ENCODE data around the gene PPIF. TPM values are rescaled to one million over a fixed set of nuclear protein-coding genes. Genes with fewer than 3 reads are reported as not detected.
A peak's percentile ranks its signal among the peaks of the same experiment; 100 is the strongest.

The PPIF gene
- total RNA-seq, 1 donor from 2014 or later: 27.1 TPM

DNA sequence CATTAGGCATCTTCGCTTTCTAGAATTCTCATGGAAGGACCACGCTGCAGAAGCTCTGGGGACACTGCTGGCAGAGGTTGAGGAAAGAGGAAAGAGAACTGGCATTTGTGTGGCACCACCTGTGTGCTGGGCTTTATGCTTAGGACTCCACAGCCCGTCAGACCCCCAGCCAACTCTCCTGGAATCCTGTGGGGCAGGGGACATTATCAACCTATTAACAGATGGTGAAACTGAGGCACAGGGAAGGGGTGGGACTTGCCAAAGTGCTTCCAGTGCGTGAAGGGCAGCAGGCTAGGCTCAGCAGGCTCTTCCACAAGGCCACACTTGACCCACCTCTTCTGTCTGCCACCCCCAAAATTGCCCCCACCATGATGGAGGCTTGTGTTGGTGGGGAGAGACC lies 51.4 kb downstream of the PPIF start:
- DNase-seq (ENCODE audit: low spot score): no peak
- no peaks in the 10 kb centered on the region for H3K9me3 ChIP-seq (ENCODE audit: low read depth)
- H2AFZ ChIP-seq (replicated peaks): no peak overlapping the region
- no peaks in the 10 kb centered on the region for H3K79me2 ChIP-seq (ENCODE audit: low read depth)
- H3K4me3 ChIP-seq: no peak overlapping the region
- H3K4me1 Mint-ChIP-seq: peaks cover 50% of the 10 kb centered on the region
- H3K27ac Mint-ChIP-seq: peak overlapping the region; percentile 42
- H3K4me3 Mint-ChIP-seq: peak overlapping the region; percentile 46
- no peak for TF ChIP-seq EZH2phosphoT487 (IDR thresholded peaks at IDR 0.05)
- TF ChIP-seq, protein P1, sequence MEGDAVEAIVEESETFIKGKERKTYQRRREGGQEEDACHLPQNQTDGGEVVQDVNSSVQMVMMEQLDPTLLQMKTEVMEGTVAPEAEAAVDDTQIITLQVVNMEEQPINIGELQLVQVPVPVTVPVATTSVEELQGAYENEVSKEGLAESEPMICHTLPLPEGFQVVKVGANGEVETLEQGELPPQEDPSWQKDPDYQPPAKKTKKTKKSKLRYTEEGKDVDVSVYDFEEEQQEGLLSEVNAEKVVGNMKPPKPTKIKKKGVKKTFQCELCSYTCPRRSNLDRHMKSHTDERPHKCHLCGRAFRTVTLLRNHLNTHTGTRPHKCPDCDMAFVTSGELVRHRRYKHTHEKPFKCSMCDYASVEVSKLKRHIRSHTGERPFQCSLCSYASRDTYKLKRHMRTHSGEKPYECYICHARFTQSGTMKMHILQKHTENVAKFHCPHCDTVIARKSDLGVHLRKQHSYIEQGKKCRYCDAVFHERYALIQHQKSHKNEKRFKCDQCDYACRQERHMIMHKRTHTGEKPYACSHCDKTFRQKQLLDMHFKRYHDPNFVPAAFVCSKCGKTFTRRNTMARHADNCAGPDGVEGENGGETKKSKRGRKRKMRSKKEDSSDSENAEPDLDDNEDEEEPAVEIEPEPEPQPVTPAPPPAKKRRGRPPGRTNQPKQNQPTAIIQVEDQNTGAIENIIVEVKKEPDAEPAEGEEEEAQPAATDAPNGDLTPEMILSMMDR (IDR thresholded peaks at IDR 0.05): no peak
- H3F3A ChIP-seq (ENCODE audit: low read depth): peaks cover 10% of the 10 kb centered on the region
- H3K9ac ChIP-seq: no peak overlapping the region
- H3K36me3 Mint-ChIP-seq: no peaks in the 10 kb centered on the region
- H3K4me2 ChIP-seq: no peak overlapping the region
- H4K20me1 ChIP-seq (ENCODE audit: low read depth): no peaks in the 10 kb centered on the region
- H3K4me1 ChIP-seq: peaks cover 15% of the 10 kb centered on the region
- H3K9me3 Mint-ChIP-seq: no peaks in the 10 kb centered on the region
- no peak overlapping the region for H3K27ac ChIP-seq
- no peaks in the 10 kb centered on the region for H3K36me3 ChIP-seq
- H3K27me3 Mint-ChIP-seq (ENCODE audit: insufficient read depth, low read depth): peaks cover 3% of the 10 kb centered on the region
- H3K27me3 ChIP-seq: no peaks in the 10 kb centered on the region

DNA sequence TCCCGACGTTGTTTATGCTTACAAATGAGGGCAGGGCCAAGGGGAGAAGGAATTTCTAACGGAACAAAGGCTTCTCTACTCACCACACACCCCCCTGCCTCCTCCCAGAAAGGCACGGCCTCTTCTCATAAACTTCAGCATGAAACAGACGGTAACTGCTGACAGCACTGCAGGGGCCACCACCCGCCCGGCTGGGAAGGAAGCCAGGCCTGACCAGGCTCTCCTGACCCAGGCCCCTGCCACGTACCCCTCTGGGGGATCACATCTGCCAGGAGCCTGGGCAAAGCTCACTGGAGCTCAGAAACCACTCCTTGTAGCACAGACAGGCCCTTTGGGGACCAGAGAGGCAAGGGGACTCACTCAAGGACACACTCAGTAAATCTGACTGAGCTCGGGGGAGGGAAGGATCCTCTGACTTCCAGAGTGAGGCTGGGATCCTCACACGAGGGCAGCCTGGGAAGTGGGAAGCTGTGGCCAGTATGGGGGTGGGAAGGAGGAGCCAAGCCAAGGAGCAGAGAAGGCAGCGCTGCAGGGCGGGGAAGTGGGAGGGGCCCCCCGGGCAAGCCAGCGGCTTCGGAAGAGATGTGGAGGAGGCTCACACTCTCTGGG lies 52.1 kb downstream of the PPIF start:
- peak; percentile 63 for DNase-seq (ENCODE audit: low spot score)
- TF ChIP-seq, protein P1 (IDR thresholded peaks at IDR 0.05): no peak
- TF ChIP-seq EZH2phosphoT487 (IDR thresholded peaks at IDR 0.05) (no peak), EZH2 (IDR thresholded peaks at IDR 0.05) (no peak)
- Histone ChIP-seq H3K4me2 (peak overlapping the region; percentile 44), H3K27me3 (no peaks in the 10 kb centered on the region), H3K4me1 (peaks cover 22% of the 10 kb centered on the region), H4K20me1 (ENCODE audit: low read depth) (no peaks in the 10 kb centered on the region), H3F3A (ENCODE audit: low read depth) (peaks cover 16% of the 10 kb centered on the region), H3K9me3 (ENCODE audit: low read depth) (no peaks in the 10 kb centered on the region), H3K27ac (no peak overlapping the region), H3K36me3 (no peaks in the 10 kb centered on the region), H2AFZ (replicated peaks) (no peak overlapping the region), H3K4me3 (no peak overlapping the region), H3K9ac (no peak overlapping the region), H3K79me2 (ENCODE audit: low read depth) (no peaks in the 10 kb centered on the region)
- no peaks in the 10 kb centered on the region for H3K9me3 Mint-ChIP-seq
- H3K4me3 Mint-ChIP-seq: peak overlapping the region; percentile 30
- H3K36me3 Mint-ChIP-seq: no peaks in the 10 kb centered on the region
- H3K4me1 Mint-ChIP-seq: peaks cover 56% of the 10 kb centered on the region
- H3K27ac Mint-ChIP-seq: peak overlapping the region; percentile 31
- peaks cover 3% of the 10 kb centered on the region for H3K27me3 Mint-ChIP-seq (ENCODE audit: insufficient read depth, low read depth)

DNA sequence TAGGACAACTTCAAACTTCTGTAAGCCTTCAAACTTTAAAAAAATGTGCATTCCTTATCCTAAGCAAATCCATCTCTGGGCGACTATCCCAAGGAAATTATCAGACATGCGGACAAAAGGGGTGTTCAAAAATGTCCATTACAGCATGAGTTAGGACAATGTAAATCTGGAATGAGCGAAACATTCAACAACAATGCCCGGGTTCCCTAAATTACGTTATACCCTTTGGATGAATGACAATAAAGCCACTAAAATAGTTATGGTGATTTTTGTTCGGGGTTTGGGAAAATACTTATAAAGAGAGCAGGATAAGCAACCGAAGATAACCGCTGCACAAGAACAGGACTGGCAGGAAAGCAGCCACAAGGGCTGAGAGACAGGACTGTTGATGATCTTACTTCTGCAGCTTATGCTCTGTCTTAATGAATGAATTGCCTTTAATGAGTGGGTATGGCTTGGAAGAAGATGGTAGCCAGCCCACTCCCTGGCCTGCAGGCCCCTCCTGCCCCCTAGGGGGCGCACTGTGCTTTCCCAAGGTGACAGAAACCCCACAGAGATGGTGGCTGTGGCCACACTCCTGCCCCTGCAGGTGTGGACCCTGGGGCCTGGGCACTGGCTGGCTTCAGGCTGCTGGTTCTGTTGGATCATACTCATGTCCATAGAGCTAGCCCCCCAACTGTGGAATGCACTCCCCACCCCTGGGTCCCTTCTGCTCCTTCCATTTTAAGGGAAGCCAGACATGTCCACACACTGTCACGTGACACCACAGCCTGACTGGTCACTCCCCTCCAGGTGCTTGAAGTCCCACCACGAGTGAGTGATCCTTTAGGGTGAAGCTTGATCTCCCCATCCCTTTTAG lies 53.1 kb downstream of the PPIF start:
- Histone ChIP-seq H3K27me3 (no peaks in the 10 kb centered on the region), H2AFZ (replicated peaks) (no peak overlapping the region), H3K79me2 (ENCODE audit: low read depth) (no peaks in the 10 kb centered on the region), H3K4me2 (no peak overlapping the region), H3K9me3 (ENCODE audit: low read depth) (no peaks in the 10 kb centered on the region), H3K4me3 (no peak overlapping the region), H3K36me3 (no peaks in the 10 kb centered on the region), H3K27ac (no peak overlapping the region), H3F3A (ENCODE audit: low read depth) (peaks cover 22% of the 10 kb centered on the region), H3K9ac (no peak overlapping the region), H4K20me1 (ENCODE audit: low read depth) (no peaks in the 10 kb centered on the region), H3K4me1 (peaks cover 32% of the 10 kb centered on the region)
- peaks cover 67% of the 10 kb centered on the region for H3K4me1 Mint-ChIP-seq
- no peak overlapping the region for H3K4me3 Mint-ChIP-seq
- TF ChIP-seq, protein P1 (IDR thresholded peaks at IDR 0.05): peak; percentile 75
- no peak for TF ChIP-seq EZH2phosphoT487 (IDR thresholded peaks at IDR 0.05)
- DNase-seq (ENCODE audit: low spot score): peak; percentile 64
- no peaks in the 10 kb centered on the region for H3K36me3 Mint-ChIP-seq
- peaks cover 5% of the 10 kb centered on the region for H3K27me3 Mint-ChIP-seq (ENCODE audit: insufficient read depth, low read depth)
- H3K9me3 Mint-ChIP-seq: no peaks in the 10 kb centered on the region
- H3K27ac Mint-ChIP-seq: peak overlapping the region; percentile 6

Data from neural progenitor cell (in vitro differentiated cells).